Brain microvascular endothelial cell (primary cell): ENCODE results near the gene SPSB1.

Source experiments
- DNase-seq: peaks from one replicate; pipeline ENCODE4 v3.0.0-alpha.2; 2020
- H3K27ac ChIP-seq: fragments of 250-450 bp; sonication (Bioruptor Pico); 2 replicates; pipeline ENCODE4 v1.5.1; 2020; ENCODE audit warnings: mild to moderate bottlenecking, moderate library complexity
- H3K27me3 ChIP-seq: fragments of 250-450 bp; sonication (Bioruptor Pico); replicated peaks from 2 replicates; pipeline ENCODE4 v1.5.1; 2020; ENCODE audit warnings: mild to moderate bottlenecking
- H3K36me3 ChIP-seq: fragments of 250-450 bp; sonication (Bioruptor Pico); replicated peaks from 2 replicates; pipeline ENCODE4 v1.5.1; 2020; ENCODE audit warnings: mild to moderate bottlenecking
- H3K4me3 ChIP-seq: 2 replicates; pipeline ENCODE4 v1.5.1; 2011; ENCODE audit warnings: low read depth, mild to moderate bottlenecking, control low read depth, low read length, moderate library complexity
- in situ Hi-C: cut with HindIII; loops from 2 replicates; pipeline ENCODE4 v1.10.0; 2017; ENCODE audit warnings: low sequenced_read_pairs, low pct_ligation_motif_present
- TF ChIP-seq, protein P1 (sequence below): IDR thresholded peaks from 2 replicates; pipeline ENCODE4 v1.5.1; 2011; ENCODE audit warnings: low read depth, mild to moderate bottlenecking, moderate library complexity, low read length, control low read depth, inconsistent platforms; ENCODE audit errors: missing control alignments

SPSB1 gene

GRCh38 chr1:9271283-9271682 is 21.4 kb upstream of the SPSB1 start:
- DNase-seq: no peak
- TF ChIP-seq, protein P1, sequence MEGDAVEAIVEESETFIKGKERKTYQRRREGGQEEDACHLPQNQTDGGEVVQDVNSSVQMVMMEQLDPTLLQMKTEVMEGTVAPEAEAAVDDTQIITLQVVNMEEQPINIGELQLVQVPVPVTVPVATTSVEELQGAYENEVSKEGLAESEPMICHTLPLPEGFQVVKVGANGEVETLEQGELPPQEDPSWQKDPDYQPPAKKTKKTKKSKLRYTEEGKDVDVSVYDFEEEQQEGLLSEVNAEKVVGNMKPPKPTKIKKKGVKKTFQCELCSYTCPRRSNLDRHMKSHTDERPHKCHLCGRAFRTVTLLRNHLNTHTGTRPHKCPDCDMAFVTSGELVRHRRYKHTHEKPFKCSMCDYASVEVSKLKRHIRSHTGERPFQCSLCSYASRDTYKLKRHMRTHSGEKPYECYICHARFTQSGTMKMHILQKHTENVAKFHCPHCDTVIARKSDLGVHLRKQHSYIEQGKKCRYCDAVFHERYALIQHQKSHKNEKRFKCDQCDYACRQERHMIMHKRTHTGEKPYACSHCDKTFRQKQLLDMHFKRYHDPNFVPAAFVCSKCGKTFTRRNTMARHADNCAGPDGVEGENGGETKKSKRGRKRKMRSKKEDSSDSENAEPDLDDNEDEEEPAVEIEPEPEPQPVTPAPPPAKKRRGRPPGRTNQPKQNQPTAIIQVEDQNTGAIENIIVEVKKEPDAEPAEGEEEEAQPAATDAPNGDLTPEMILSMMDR: no peak

GRCh38 chr1:9271861-9272595 is 20.7 kb upstream of the SPSB1 start:
- H3K27ac ChIP-seq: no peak overlapping the region
- H3K27me3 ChIP-seq: no peaks in the 10 kb centered on the region
- H3K4me3 ChIP-seq: no peak overlapping the region
- H3K36me3 ChIP-seq: no peaks in the 10 kb centered on the region
- in situ Hi-C loops: no loop called here
- no peak for DNase-seq
- TF ChIP-seq, protein P1: no peak

More at GRCh38 chr1:9271283-9271682, 21.4 kb upstream of the SPSB1 start:
- in situ Hi-C loops: no loop called here
- no peak overlapping the region for H3K4me3 ChIP-seq
- H3K36me3 ChIP-seq: no peaks in the 10 kb centered on the region
- H3K27ac ChIP-seq: no peak overlapping the region
- H3K27me3 ChIP-seq: no peaks in the 10 kb centered on the region

- no peaks in the 10 kb centered on the region for H3K36me3 ChIP-seq
- TF ChIP-seq, protein P1: peak; percentile 35
- no peak for DNase-seq
- in situ Hi-C loops: no loop called here
- H3K27ac ChIP-seq: no peak overlapping the region
- no peak overlapping the region for H3K4me3 ChIP-seq
- H3K27me3 ChIP-seq: no peaks in the 10 kb centered on the region
Observed at GRCh38 chr1:9273177-9273576, 19.5 kb upstream of the SPSB1 start.

DNA sequence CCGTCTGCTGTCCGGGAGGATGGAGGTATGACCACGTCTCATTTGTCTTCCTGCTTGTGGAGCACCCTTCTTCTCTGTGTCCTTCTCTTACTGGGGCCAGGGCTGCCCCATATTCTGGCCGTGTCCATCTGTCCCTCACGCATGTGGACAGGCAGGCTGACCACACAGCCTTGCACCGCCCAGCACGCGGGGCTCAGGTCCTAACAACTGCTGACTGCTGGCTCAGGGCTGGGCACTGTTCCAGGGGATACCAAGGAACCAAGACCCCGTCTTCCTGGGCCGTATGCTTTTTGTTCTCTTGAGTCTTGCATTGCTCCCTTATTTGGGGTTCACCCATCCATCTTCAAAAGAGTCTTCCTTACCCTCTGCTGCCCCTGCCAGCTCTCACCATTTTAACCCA is 17.5 kb upstream of the SPSB1 start:
- TF ChIP-seq, protein P1: no peak
- Histone ChIP-seq H3K27me3 (no peaks in the 10 kb centered on the region), H3K4me3 (no peak overlapping the region), H3K36me3 (no peaks in the 10 kb centered on the region), H3K27ac (no peak overlapping the region)
- DNase-seq: no peak
- in situ Hi-C loops: no loop called here

DNA sequence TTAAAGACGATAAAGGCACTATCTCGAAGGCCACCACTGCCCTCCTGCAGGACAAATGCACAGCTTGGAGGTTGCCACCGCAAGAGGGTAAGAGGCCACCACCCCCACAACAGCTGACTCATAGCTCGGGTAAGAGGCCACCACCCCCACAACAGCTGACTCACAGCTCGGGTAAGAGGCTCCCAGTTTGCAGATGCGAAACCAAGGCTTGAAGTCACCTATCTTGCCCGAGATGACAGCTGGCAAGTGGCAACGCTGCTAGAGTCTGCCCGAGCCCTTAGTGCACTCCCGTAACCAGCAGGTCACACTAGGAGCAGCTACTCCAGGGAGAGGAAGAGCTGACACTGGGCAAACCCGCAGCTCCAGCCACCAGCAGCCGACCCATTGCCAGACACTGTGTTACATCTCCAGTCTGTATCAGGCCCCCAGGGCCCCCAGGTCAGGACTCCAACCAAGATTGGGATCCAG is 17.1 kb upstream of the SPSB1 start:
- Histone ChIP-seq H3K27ac (no peak overlapping the region), H3K27me3 (no peaks in the 10 kb centered on the region), H3K36me3 (no peaks in the 10 kb centered on the region), H3K4me3 (no peak overlapping the region)
- in situ Hi-C loops: no loop called here
- TF ChIP-seq, protein P1: no peak
- peak; percentile 90 for DNase-seq

DNA sequence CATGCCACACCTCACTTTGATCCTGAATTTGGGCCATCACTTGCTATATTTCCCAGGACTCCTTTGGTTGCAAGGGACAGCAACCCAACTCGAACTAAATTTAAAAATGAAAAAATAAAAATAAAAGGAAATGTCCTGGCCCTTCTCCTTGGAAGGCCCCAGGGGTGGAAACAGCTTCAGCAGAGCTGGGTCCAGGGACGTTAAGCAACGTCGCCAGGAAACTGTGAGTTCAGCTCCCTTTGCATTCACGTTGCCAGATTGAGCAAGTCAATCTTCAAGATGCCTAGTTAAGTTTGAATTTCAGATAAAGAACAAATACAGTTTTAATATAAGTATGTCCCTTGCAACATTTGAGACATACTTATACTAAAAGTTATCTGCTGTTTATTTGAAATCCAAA is 14.6 kb upstream of the SPSB1 start:
- H3K27ac ChIP-seq: no peak overlapping the region
- DNase-seq: no peak
- no peaks in the 10 kb centered on the region for H3K27me3 ChIP-seq
- no peaks in the 10 kb centered on the region for H3K36me3 ChIP-seq
- in situ Hi-C loops: no loop called here
- H3K4me3 ChIP-seq: no peak overlapping the region
- TF ChIP-seq, protein P1: no peak
